ACC112 (cell line): Measurements from ENCODE around the gene TIGD3.

ENCODE experiments used
- H2AFZ ChIP-seq: fragments of 200-600 bp; sonication (generic); one replicate; pipeline ENCODE4 v1.6.0; 2017; ENCODE audit warnings: antibody characterized with exemption, low read length; ENCODE audit not compliant: unreplicated experiment
- H3K27ac ChIP-seq: fragments of 200-600 bp; sonication (generic); 2 replicates; pipeline ENCODE4 v1.5.1; 2014; ENCODE audit warnings: low read depth, mild to moderate bottlenecking, antibody characterized with exemption, low read length, moderate library complexity
- H3K27me3 ChIP-seq: fragments of 200-600 bp; sonication (generic); 2 replicates; pipeline ENCODE4 v1.6.1; 2014; ENCODE audit warnings: mild to moderate bottlenecking, antibody characterized with exemption, low read length, moderate library complexity, mixed read lengths; ENCODE audit not compliant: insufficient read depth
- H3K36me3 ChIP-seq: fragments of 200-600 bp; sonication (generic); 2 replicates; pipeline ENCODE4 v1.6.1; 2016; ENCODE audit warnings: mild to moderate bottlenecking, antibody characterized with exemption, low read length, moderate library complexity, mixed read lengths; ENCODE audit not compliant: insufficient read depth
- H3K4me1 ChIP-seq: fragments of 200-600 bp; sonication (generic); one replicate; pipeline ENCODE4 v1.6.1; 2016; ENCODE audit warnings: low read length, mixed read lengths; ENCODE audit not compliant: insufficient read depth, unreplicated experiment, control insufficient read depth
- H3K4me3 ChIP-seq: fragments of 200-600 bp; sonication (generic); 2 replicates; pipeline ENCODE4 v1.5.1; 2014; ENCODE audit warnings: mild to moderate bottlenecking, low read depth, low read length
- H3K79me2 ChIP-seq: fragments of 200-600 bp; sonication (generic); one replicate; pipeline ENCODE4 v1.6.0; 2016; ENCODE audit warnings: low read length; ENCODE audit not compliant: control insufficient read depth, unreplicated experiment, insufficient read depth

Gene TIGD3

DNA sequence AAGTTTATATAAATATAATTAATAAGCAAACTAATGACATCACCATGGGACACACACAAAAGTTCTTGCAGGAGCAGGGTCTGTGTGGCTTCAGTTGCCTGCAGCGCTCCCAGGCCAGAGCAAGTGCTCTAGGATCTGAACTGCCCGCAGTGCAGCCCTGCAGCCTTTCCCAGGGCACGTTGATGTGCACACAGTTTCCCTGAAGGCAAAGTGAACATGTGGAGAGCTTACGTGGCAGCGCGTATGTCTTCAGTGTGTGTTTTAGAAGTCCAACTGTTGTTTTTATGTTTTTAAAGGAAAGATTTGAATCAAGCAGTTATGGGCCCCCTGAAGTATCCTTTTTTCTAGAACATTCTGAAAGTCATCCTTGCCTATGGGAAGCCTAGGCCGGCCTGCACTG lies 1.2 kb upstream of the TIGD3 start:
- Histone ChIP-seq H2AFZ (no peak overlapping the region), H3K4me3 (no peak overlapping the region)

DNA sequence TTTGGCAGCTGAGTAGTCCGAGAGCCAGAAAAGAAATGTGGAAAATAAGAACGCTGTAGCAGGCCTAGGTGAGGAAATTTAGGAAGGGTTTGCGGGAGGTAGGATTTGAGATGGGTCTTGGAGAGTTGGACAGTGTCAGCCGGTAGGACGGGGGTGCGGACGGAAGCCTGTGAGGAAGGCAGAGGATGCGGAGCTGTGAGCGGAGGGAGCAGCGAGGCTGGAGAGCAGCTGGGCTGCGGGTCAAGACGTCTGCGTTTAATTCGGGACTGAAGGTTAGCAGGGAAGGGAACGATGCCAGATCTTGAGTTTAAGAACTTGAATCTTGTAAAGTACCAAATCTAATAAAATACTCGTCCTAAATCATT lies 669 bp upstream of the TIGD3 start:
- H3K4me3 ChIP-seq: peak overlapping the region; percentile 69
- peaks cover 19% of the 10 kb centered on the region for H3K27me3 ChIP-seq
- H3K27ac ChIP-seq: no peak overlapping the region
- no peaks in the 10 kb centered on the region for H3K79me2 ChIP-seq
- H3K4me1 ChIP-seq: peaks cover 11% of the 10 kb centered on the region
- H2AFZ ChIP-seq: no peak overlapping the region
- H3K36me3 ChIP-seq: 0 out of 2 replicates have a peak, but pooled peaks cover 4% of the 10 kb centered on the region

More for the DNA sequence above, 1.2 kb upstream of the TIGD3 start:
- Histone ChIP-seq H3K27ac (no peak overlapping the region), H3K27me3 (peaks cover 19% of the 10 kb centered on the region), H3K36me3 (0 out of 2 replicates have a peak, but pooled peaks cover 4% of the 10 kb centered on the region), H3K79me2 (no peaks in the 10 kb centered on the region), H3K4me1 (peaks cover 11% of the 10 kb centered on the region)

DNA sequence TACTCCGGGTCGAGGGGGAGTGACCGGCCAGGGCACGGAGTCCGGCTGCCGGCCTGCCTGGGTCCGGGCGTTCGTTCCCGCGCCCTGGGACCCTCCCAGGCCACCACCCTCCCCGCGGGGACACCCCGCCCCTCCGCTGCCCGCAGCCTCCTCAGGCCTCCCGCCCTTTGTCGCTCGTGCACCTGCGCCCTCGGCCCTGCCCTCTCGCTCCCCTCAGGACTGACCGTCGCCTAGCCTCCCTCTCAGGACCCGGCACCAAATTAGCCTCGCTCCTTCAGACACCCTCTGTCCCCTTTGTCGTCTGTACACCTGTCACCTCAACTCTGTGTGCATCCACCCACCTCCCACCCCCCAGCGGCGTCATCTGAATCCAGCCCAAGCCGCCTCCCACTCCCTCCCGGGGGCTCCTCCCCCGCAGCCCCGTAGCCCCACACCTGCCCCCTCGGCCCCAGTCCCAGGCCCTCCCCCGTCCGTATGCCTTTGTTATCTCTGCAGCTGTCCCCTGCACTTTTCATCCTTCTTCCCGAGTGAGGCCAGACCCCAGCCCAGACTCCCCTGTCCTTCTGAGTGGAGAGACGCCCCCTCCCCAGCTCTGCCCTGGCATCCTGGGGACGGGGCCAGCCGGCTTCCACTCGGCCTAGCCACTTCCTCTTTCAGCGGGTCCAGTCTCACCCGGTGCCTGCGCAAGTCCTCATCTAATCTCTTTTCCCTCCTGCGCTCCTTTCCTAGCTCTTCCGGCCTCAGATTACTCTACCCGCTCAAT lies 643 bp downstream of the TIGD3 start:
- Histone ChIP-seq H3K4me3 (peak overlapping the region; percentile 69), H3K79me2 (no peaks in the 10 kb centered on the region), H3K4me1 (peaks cover 11% of the 10 kb centered on the region), H3K36me3 (no peaks in the 10 kb centered on the region), H2AFZ (peak overlapping the region; percentile 52), H3K27ac (no peak overlapping the region), H3K27me3 (peaks cover 19% of the 10 kb centered on the region)

DNA sequence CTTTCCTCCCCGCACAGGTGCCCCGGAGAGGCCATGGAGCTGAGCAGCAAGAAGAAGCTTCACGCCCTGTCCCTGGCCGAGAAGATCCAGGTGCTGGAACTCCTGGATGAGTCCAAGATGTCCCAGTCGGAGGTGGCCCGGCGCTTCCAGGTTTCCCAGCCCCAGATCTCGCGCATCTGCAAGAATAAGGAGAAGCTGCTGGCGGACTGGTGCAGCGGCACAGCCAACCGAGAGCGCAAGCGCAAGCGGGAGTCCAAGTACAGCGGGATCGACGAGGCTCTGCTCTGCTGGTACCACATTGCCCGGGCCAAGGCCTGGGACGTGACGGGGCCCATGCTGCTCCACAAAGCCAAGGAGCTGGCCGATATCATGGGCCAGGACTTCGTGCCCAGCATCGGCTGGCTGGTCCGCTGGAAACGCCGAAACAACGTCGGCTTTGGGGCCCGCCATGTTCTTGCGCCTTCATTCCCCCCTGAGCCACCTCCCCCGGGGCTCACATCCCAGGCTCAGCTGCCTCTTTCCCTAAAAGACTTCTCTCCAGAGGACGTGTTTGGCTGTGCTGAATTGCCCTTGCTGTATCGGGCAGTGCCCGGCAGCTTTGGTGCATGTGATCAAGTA lies 1.3 kb downstream of the TIGD3 start:
- Histone ChIP-seq H3K27ac (no peak overlapping the region), H3K79me2 (no peaks in the 10 kb centered on the region), H3K4me1 (peaks cover 11% of the 10 kb centered on the region), H3K4me3 (peak overlapping the region; percentile 69), H3K27me3 (peaks cover 19% of the 10 kb centered on the region), H2AFZ (no peak overlapping the region), H3K36me3 (no peaks in the 10 kb centered on the region)

DNA sequence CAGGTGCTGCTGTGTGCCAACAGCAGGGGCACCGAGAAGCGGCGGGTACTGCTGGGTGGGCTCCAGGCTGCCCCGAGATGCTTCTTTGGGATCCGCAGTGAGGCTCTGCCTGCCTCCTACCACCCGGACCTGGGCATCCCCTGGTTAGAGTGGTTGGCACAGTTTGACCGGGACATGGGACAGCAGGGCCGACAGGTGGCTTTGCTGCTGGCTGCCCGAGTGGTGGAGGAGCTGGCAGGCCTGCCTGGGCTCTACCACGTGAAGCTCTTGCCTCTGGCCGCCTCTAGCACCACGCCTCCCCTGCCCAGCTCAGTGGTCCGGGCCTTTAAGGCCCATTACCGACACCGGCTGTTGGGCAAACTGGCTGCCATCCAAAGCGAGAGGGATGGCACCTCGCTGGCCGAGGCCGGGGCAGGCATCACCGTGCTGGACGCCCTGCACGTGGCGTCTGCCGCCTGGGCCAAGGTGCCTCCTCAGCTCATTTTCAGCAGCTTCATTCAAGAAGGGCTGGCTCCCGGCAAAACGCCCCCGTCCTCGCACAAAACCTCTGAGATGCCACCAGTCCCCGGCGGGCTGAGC lies 1.9 kb downstream of the TIGD3 start:
- H3K4me3 ChIP-seq: no peak overlapping the region
- no peak overlapping the region for H2AFZ ChIP-seq
- peaks cover 11% of the 10 kb centered on the region for H3K4me1 ChIP-seq
- H3K27ac ChIP-seq: no peak overlapping the region
- no peaks in the 10 kb centered on the region for H3K79me2 ChIP-seq
- peaks cover 19% of the 10 kb centered on the region for H3K27me3 ChIP-seq
- H3K36me3 ChIP-seq: no peaks in the 10 kb centered on the region

DNA sequence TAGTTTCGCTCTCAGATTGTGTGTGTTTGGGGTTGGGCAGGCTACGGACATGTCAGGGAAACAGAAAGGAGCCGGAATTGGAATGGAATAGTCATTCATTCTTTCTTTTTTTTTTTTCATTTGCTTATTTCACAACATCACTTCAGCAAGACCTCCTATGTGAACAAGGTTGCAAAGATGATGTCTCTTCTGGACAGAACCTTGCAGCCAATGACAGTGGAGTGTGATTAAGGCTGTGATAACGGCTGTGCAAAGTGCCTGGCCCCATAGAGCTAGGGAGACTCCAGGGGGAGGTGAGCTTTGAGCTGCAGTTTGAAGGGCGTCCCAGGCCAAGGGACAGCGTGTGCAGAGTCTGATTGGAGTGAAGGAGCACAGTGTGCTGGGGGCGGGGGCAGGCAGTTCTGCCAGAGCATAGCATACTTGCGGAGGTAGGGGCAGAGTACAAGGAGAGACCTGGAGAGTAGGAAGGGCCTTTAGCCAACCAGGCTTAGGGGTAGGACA lies 3.4 kb downstream of the TIGD3 start:
- Histone ChIP-seq H3K36me3 (no peaks in the 10 kb centered on the region), H3K27me3 (peaks cover 19% of the 10 kb centered on the region), H2AFZ (no peak overlapping the region), H3K4me1 (peaks cover 11% of the 10 kb centered on the region), H3K4me3 (no peak overlapping the region), H3K27ac (no peak overlapping the region), H3K79me2 (no peaks in the 10 kb centered on the region)

DNA sequence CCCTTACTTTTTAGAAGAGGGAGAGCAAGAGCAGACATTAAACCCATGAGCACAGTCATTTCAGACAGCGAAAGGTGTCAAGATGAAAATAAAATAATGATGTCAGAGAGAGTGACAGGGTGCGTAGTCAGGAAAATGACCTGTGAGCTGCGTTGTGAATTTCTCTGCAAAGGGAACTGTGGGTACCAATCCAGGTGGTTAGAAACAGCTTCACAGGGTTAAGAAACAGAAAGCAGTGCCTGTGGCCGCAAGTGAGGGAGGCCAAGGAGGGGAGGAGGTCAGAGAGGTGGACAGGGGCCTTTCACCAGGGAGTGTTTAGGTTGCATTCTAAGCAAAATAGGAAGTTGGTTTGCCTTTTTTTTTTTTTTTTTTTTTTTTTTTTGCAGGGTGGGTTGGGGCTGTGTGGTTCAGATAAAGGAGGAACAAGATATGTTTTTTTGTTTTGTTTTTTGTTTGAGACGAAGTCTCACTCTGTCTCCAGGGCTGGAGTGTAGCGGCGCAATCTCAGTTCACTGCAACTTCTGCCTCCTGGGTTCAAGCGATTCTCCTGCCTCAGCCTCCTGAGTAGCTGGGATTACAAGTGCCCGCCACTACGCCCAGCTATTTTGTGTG lies 7.9 kb downstream of the TIGD3 start:
- Histone ChIP-seq H3K27ac (no peak overlapping the region), H2AFZ (no peak overlapping the region)

DNA sequence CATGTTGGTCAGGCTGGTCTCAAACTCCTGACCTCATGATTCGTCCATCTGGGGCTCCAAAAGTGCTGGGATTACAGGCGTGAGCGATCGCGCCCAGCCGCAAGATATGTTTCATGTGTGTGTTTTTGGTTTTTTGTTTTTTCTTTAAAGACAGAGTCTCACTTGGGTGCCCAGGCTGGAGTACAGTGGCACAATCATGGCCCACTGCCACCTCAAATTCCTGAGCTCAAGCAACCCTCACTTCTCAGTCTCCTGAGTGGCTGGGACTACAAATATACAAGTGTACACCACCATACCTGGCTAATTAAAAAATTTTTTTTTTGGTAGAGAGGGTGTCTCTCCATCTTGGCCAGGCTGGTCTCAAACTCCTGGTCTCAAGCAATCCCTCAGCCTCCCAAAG lies 8.4 kb downstream of the TIGD3 start:
- Histone ChIP-seq H3K36me3 (no peaks in the 10 kb centered on the region), H2AFZ (no peak overlapping the region), H3K79me2 (no peaks in the 10 kb centered on the region), H3K4me3 (no peak overlapping the region), H3K27me3 (no peaks in the 10 kb centered on the region), H3K4me1 (no peaks in the 10 kb centered on the region), H3K27ac (no peak overlapping the region)

More for the DNA sequence above, 7.9 kb downstream of the TIGD3 start:
- Histone ChIP-seq H3K4me3 (no peak overlapping the region), H3K36me3 (no peaks in the 10 kb centered on the region), H3K79me2 (no peaks in the 10 kb centered on the region), H3K27me3 (no peaks in the 10 kb centered on the region), H3K4me1 (no peaks in the 10 kb centered on the region)

DNA sequence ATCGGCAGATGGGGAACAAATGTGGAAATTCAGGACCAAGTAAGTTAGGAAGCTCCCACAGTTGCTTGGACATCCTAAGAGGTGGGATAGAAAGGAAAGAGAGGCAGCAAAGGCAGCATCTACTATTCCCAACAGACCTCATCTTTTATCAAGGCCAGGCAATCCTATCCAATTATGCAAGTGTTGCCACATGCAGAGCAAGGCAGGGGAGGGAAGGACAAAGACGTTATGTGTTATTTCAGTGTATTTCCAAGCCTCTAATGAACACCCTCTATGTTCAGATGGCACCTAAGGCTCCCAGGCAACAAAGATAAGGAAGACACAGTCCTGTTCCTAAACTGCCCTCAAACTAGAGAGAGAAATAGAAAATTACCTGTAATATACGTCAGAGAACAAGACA lies 9.2 kb downstream of the TIGD3 start:
- Histone ChIP-seq H2AFZ (no peak overlapping the region), H3K27ac (no peak overlapping the region), H3K27me3 (no peaks in the 10 kb centered on the region), H3K36me3 (no peaks in the 10 kb centered on the region), H3K4me3 (no peak overlapping the region), H3K4me1 (no peaks in the 10 kb centered on the region), H3K79me2 (no peaks in the 10 kb centered on the region)

DNA sequence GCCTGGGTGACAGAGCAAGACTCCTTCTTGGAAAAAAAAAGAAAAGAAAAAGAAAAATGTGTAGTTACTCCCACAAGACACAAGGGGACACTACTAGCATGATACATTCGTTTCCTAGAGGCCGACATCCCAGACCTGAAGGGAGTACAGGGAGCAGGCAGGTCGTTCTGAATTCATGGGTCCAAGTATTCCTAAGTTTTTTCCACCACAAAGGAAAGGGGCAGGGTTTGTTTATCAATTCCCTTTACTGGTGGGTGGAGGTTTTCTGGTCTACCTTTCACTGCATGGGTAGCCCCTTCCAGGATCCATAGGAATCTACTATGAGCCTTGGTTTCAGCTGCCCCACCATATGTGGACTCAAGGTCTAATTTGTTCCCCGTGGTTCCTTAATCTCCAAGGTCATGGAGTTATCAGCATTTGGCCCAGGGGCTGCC lies 11.8 kb downstream of the TIGD3 start:
- Histone ChIP-seq H3K79me2 (no peaks in the 10 kb centered on the region), H3K27me3 (no peaks in the 10 kb centered on the region), H3K4me3 (no peak overlapping the region), H3K27ac (no peak overlapping the region), H3K4me1 (peaks cover 6% of the 10 kb centered on the region), H3K36me3 (no peaks in the 10 kb centered on the region), H2AFZ (peak overlapping the region; percentile 47)
